GM19351 (cell line): ENCODE data around the gene CCNG2.

Source experiments
- ATAC-seq: cut with Tn5 transposase; IDR thresholded peaks from one replicate; pipeline ENCODE4 v1.9.1; 2021; ENCODE audit warnings: mild to moderate bottlenecking, moderate library complexity; ENCODE audit not compliant: unreplicated experiment

CCNG2 gene

GRCh38 chr4:77146186-77147078 is 10.6 kb upstream of the CCNG2 start:
- ATAC-seq, result no peak

- ATAC-seq, result no peak
These were observed 9.8 kb upstream of the CCNG2 start for GRCh38 chr4:77147079-77147782.

- no peak for ATAC-seq
These were observed 8.9 kb upstream of the CCNG2 start for GRCh38 chr4:77148078-77148477.

GRCh38 chr4:77149789-77150188 is 7.2 kb upstream of the CCNG2 start:
- no peak for ATAC-seq

- no peak for ATAC-seq
These were observed 5.8 kb upstream of the CCNG2 start for GRCh38 chr4:77151241-77151640.

- ATAC-seq, result no peak
These were observed 4.6 kb upstream of the CCNG2 start for GRCh38 chr4:77152421-77152820.

GRCh38 chr4:77153006-77153405 is 4.0 kb upstream of the CCNG2 start:
- ATAC-seq, result no peak

GRCh38 chr4:77154065-77154464 is 2.9 kb upstream of the CCNG2 start:
- no peak for ATAC-seq

- ATAC-seq, result no peak
These were observed 2.1 kb upstream of the CCNG2 start for GRCh38 chr4:77154761-77155499.

GRCh38 chr4:77155631-77156452 is 1.2 kb upstream of the CCNG2 start:
- ATAC-seq, result no peak

- ATAC-seq, result peak; percentile 78
These were observed 485 bp upstream of the CCNG2 start for GRCh38 chr4:77156533-77156911.

GRCh38 chr4:77157859-77158486 is 966 bp downstream of the CCNG2 start:
- ATAC-seq, result peak; percentile 53

- no peak for ATAC-seq
These were observed 1.5 kb downstream of the CCNG2 start for GRCh38 chr4:77158487-77158861.

GRCh38 chr4:77159806-77160205 is 2.8 kb downstream of the CCNG2 start:
- no peak for ATAC-seq

- no peak for ATAC-seq
These were observed 6.6 kb downstream of the CCNG2 start for GRCh38 chr4:77163641-77164040.

- no peak for ATAC-seq
These were observed 10.2 kb downstream of the CCNG2 start for GRCh38 chr4:77167173-77167572.

GRCh38 chr4:77167866-77168265 is 10.9 kb downstream of the CCNG2 start:
- no peak for ATAC-seq

- no peak for ATAC-seq
These were observed 12.5 kb downstream of the CCNG2 start for GRCh38 chr4:77169481-77169880.

GRCh38 chr4:77170926-77171325 is 13.9 kb downstream of the CCNG2 start:
- ATAC-seq, result no peak

GRCh38 chr4:77172336-77172735 is 15.3 kb downstream of the CCNG2 start:
- no peak for ATAC-seq
